ENCODE results near the gene EMX2.

The EMX2 gene

GRCh38 chr10:117532451-117533107 lies 10.0 kb upstream of the EMX2 start:
- DNase-seq, result no peak

GRCh38 chr10:117533507-117534281 lies 8.9 kb upstream of the EMX2 start:
- DNase-seq, result no peak

GRCh38 chr10:117534321-117535297 lies 7.9 kb upstream of the EMX2 start:
- no peak for DNase-seq

- DNase-seq, result no peak
These were observed 7.1 kb upstream of the EMX2 start for GRCh38 chr10:117535298-117536071.

GRCh38 chr10:117536072-117536865 lies 6.3 kb upstream of the EMX2 start:
- DNase-seq, result no peak

GRCh38 chr10:117536866-117537435 lies 5.6 kb upstream of the EMX2 start:
- DNase-seq, result no peak

- DNase-seq, result peak in 1 of 6 experiments; percentile 3
These were observed 5.1 kb upstream of the EMX2 start for GRCh38 chr10:117537436-117537903.

GRCh38 chr10:117537904-117538524 lies 4.5 kb upstream of the EMX2 start:
- DNase-seq, result no peak

GRCh38 chr10:117539361-117539773 lies 3.2 kb upstream of the EMX2 start:
- no peak for DNase-seq

GRCh38 chr10:117539903-117540639 lies 2.5 kb upstream of the EMX2 start:
- no peak for DNase-seq

GRCh38 chr10:117540640-117541404 lies 1.7 kb upstream of the EMX2 start:
- DNase-seq, result no peak

- no peak for DNase-seq
These were observed 1.1 kb upstream of the EMX2 start for GRCh38 chr10:117541405-117541908.

GRCh38 chr10:117541909-117542705 lies 439 bp upstream of the EMX2 start:
- no peak for DNase-seq

- no peak for DNase-seq
These were observed 868 bp downstream of the EMX2 start for GRCh38 chr10:117543225-117544003.

- no peak for DNase-seq
These were observed 1.6 kb downstream of the EMX2 start for GRCh38 chr10:117544004-117544701.

GRCh38 chr10:117544711-117545140 lies 2.2 kb downstream of the EMX2 start:
- DNase-seq, result no peak
